ENCODE measurements around the gene TGM1. TPM values are rescaled to one million over a fixed set of nuclear protein-coding genes. Genes with fewer than 3 reads are reported as not detected.

The TGM1 gene
- total RNA-seq, 1 donor from 2014 or later: 4.9 TPM

- Histone ChIP-seq H3K27ac (no peak overlapping the region), H3K27me3 (no peaks in the 10 kb centered on the region), H3K9me3 (ENCODE audit: low read depth) (no peaks in the 10 kb centered on the region), H3K9ac (no peak overlapping the region), H3K4me1 (peaks cover 16% of the 10 kb centered on the region), H4K20me1 (ENCODE audit: low read depth) (no peaks in the 10 kb centered on the region), H2AFZ (replicated peaks) (no peak overlapping the region), H3K79me2 (ENCODE audit: low read depth) (peaks cover 17% of the 10 kb centered on the region), H3K4me3 (no peak overlapping the region), H3K4me2 (no peak overlapping the region), H3F3A (ENCODE audit: low read depth) (peaks cover 12% of the 10 kb centered on the region), H3K36me3 (no peaks in the 10 kb centered on the region)
- Mint-ChIP-seq H3K4me1 (peaks cover 25% of the 10 kb centered on the region), H3K27me3 (ENCODE audit: insufficient read depth, low read depth) (peaks cover 2% of the 10 kb centered on the region), H3K27ac (no peak overlapping the region), H3K36me3 (peaks cover 5% of the 10 kb centered on the region), H3K9me3 (no peaks in the 10 kb centered on the region), H3K4me3 (peak overlapping the region; percentile 67)
- TF ChIP-seq EZH2 (IDR thresholded peaks at IDR 0.05) (no peak), CTCF (IDR thresholded peaks at IDR 0.05) (peak; percentile 55), EZH2phosphoT487 (IDR thresholded peaks at IDR 0.05) (no peak)
- peak; percentile 59 for DNase-seq (ENCODE audit: low spot score)
Measured at GRCh38 chr14:24297190-24297964, 34.4 kb upstream of the TGM1 start.

- H4K20me1 ChIP-seq (ENCODE audit: low read depth): no peaks in the 10 kb centered on the region
- no peak overlapping the region for H3K27ac ChIP-seq
- H3K9ac ChIP-seq: no peak overlapping the region
- H3K36me3 ChIP-seq: no peaks in the 10 kb centered on the region
- H3K4me1 ChIP-seq: peaks cover 16% of the 10 kb centered on the region
- no peaks in the 10 kb centered on the region for H3K9me3 Mint-ChIP-seq
- H2AFZ ChIP-seq (replicated peaks): no peak overlapping the region
- peaks cover 25% of the 10 kb centered on the region for H3K4me1 Mint-ChIP-seq
- peaks cover 2% of the 10 kb centered on the region for H3K27me3 Mint-ChIP-seq (ENCODE audit: insufficient read depth, low read depth)
- peak; percentile 75 for DNase-seq (ENCODE audit: low spot score)
- H3K79me2 ChIP-seq (ENCODE audit: low read depth): peaks cover 17% of the 10 kb centered on the region
- peaks cover 12% of the 10 kb centered on the region for H3F3A ChIP-seq (ENCODE audit: low read depth)
- H3K4me3 Mint-ChIP-seq: peak overlapping the region; percentile 8
- H3K9me3 ChIP-seq (ENCODE audit: low read depth): no peaks in the 10 kb centered on the region
- peaks cover 2% of the 10 kb centered on the region for H3K36me3 Mint-ChIP-seq
- peak; percentile 77 for TF ChIP-seq CTCF (IDR thresholded peaks at IDR 0.05)
- TF ChIP-seq EZH2phosphoT487 (IDR thresholded peaks at IDR 0.05): no peak
- no peak for TF ChIP-seq EZH2 (IDR thresholded peaks at IDR 0.05)
- H3K4me3 ChIP-seq: no peak overlapping the region
- H3K27me3 ChIP-seq: no peaks in the 10 kb centered on the region
- no peak overlapping the region for H3K4me2 ChIP-seq
- H3K27ac Mint-ChIP-seq: no peak overlapping the region
Measured at GRCh38 chr14:24296341-24297157, 33.6 kb upstream of the TGM1 start.

GRCh38 chr14:24293525-24293924 lies 30.5 kb upstream of the TGM1 start:
- Histone ChIP-seq H3K9me3 (ENCODE audit: low read depth) (no peaks in the 10 kb centered on the region), H3K36me3 (no peaks in the 10 kb centered on the region), H3K79me2 (ENCODE audit: low read depth) (no peaks in the 10 kb centered on the region), H3K4me2 (no peak overlapping the region), H3K27ac (no peak overlapping the region), H3K4me3 (no peak overlapping the region), H3K4me1 (peaks cover under 1% of the 10 kb centered on the region), H3F3A (ENCODE audit: low read depth) (peaks cover 8% of the 10 kb centered on the region), H4K20me1 (ENCODE audit: low read depth) (no peaks in the 10 kb centered on the region), H3K9ac (no peak overlapping the region), H3K27me3 (no peaks in the 10 kb centered on the region), H2AFZ (replicated peaks) (no peak overlapping the region)
- no peak for DNase-seq (ENCODE audit: low spot score)
- Mint-ChIP-seq H3K9me3 (no peaks in the 10 kb centered on the region), H3K27me3 (ENCODE audit: insufficient read depth, low read depth) (no peaks in the 10 kb centered on the region), H3K4me1 (peaks cover 6% of the 10 kb centered on the region), H3K36me3 (peaks cover 7% of the 10 kb centered on the region), H3K4me3 (no peak overlapping the region), H3K27ac (no peak overlapping the region)
- no peak for TF ChIP-seq EZH2 (IDR thresholded peaks at IDR 0.05)
- no peak for TF ChIP-seq CTCF (IDR thresholded peaks at IDR 0.05)
- TF ChIP-seq EZH2phosphoT487 (IDR thresholded peaks at IDR 0.05): no peak

Measured in neural progenitor cell (in vitro differentiated cells).